ENCODE data around the gene AKAP10. TPM values are rescaled to one million over a fixed set of nuclear protein-coding genes. Genes with fewer than 3 reads are reported as not detected.

AKAP10 gene
- total RNA-seq, 4 donors from 2014 or later = 21.9 to 39.1 (median 30.3) TPM

- no peak for TF ChIP-seq CTCF (IDR thresholded peaks at IDR 0.05)
- no peak for DNase-seq (ENCODE audit: low spot score)
- ATAC-seq (ENCODE audit: low FRiP score) = no peak
Measured at GRCh38 chr17:19877364-19877945, 100.2 kb downstream of the AKAP10 start.

- no peak for TF ChIP-seq CTCF (IDR thresholded peaks at IDR 0.05)
- ATAC-seq (ENCODE audit: low FRiP score) = no peak
- DNase-seq (ENCODE audit: low spot score) = no peak
Measured at GRCh38 chr17:19876529-19877161, 101.0 kb downstream of the AKAP10 start.

- ATAC-seq (ENCODE audit: low FRiP score) (no peak), DNase-seq (ENCODE audit: low spot score) (no peak)
- no peak for TF ChIP-seq CTCF (IDR thresholded peaks at IDR 0.05)
Measured at GRCh38 chr17:19874256-19874655, 103.4 kb downstream of the AKAP10 start.

GRCh38 chr17:19873346-19873745, 104.3 kb downstream of the AKAP10 start:
- TF ChIP-seq CTCF (IDR thresholded peaks at IDR 0.05) = no peak
- DNase-seq (ENCODE audit: low spot score) (no peak), ATAC-seq (ENCODE audit: low FRiP score) (no peak)

GRCh38 chr17:19868079-19868395, 109.6 kb downstream of the AKAP10 start:
- TF ChIP-seq CTCF (IDR thresholded peaks at IDR 0.05) = no peak
- peak; percentile 7 for ATAC-seq (ENCODE audit: low FRiP score)
- no peak for DNase-seq (ENCODE audit: low spot score)

GRCh38 chr17:19867329-19868078, 110.1 kb downstream of the AKAP10 start, which contains the start of gene ULK2:
Gene ULK2, minus strand, starts transcription at chr17:19867936. Its CDS starts 519 bp downstream, at chr17:19867417.
- no peak for TF ChIP-seq CTCF (IDR thresholded peaks at IDR 0.05)
- peak; percentile 74 for ATAC-seq (ENCODE audit: low FRiP score)
- DNase-seq (ENCODE audit: low spot score) = no peak

- no peak for TF ChIP-seq CTCF (IDR thresholded peaks at IDR 0.05)
- DNase-seq (ENCODE audit: low spot score) (no peak), ATAC-seq (ENCODE audit: low FRiP score) (peak; percentile 56)
Measured at GRCh38 chr17:19867079-19867328, 110.6 kb downstream of the AKAP10 start.
